Stimulated activated CD8-positive, alpha-beta memory T cell treated with anti-CD3 and anti-CD28 coated beads, Interleukin-12 subunit alpha, Interleukin-12 subunit beta, amount 100 ng/mL, for 4 hours (primary cell): Measurements from ENCODE around the gene DDTL.
"Not testable (repeated sequence)": the region's sequence is repeated elsewhere in the genome, so short reads cannot be mapped to it uniquely, and the experiment has no call there.

Source experiments
- DNase-seq: peaks from one replicate; pipeline ENCODE4 v3.0.0-alpha.2; 2020; ENCODE audit warnings: low read depth

The DDTL gene

DNA sequence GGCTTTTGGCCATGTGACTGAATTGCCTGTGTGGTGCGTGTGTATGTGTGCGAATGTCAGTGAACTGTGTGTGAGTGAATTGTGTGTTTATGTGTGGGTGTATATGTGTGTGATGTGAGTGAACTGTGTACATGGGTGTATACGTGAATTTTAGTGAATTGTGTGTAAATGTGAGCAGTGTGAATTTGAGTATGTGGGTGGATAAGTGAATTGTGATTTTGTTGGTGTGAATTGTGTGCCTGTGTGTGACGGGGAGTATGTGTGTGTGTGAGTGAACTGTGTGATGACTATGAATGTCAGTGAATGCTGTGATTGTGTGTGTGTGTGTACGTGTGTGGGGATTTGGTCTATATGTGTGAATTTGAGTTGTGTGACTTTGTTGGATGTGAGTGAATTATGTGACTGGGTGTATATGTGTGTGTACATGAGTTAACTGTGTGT lies 3.5 kb downstream of the DDTL start:
- no peak for DNase-seq

DNA sequence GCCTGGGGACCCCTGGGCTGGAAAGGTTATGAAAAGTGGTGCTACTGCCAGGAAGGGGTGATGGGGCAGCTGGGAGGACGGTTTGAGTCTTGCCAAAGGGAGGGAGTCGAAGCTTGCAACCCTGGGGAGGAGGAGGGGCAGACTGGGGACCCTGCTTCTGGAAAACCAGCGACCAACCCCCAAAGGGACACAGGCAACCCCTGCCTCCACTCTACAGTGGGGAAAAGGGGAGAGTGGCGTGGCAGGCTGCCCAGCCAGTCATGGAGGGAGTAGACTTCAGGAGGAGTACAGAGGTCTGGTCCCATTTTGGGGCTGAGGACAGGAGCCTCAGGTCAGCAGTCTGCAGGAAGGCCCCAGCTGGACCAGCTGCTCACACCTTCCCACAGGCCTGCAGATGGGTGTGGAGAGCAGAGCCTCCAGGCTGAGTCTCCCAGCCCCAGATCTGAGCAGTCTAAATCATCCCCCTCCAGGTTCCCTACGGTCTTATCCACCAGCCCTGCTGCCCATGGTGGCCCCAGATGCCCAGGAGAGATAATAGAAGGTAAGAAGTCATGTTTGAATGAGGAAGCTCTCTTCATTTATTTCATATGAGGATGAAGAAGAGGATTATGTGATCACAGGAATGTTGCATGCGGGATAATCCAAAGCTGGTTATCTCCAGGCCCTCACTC lies 4.3 kb downstream of the DDTL start:
- DNase-seq = no peak

DNA sequence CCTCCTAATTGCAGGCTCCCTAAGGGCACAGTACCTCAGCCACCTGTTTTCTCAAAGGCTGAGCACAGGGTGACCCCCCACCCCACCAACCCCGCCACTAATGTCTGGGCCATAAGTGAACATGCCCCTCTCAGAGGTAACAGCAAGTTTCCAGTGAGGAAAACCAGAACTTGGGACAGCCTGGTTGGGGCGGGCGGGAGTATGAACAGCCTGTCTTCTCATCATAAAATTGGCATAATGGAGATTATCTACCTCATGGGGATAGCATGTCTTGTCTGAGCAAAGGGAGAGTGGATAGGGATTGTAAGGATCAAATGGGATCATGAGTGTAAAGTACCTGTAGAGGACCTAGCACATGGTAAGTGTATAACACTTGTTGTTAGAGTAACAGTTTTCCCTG lies 5.2 kb downstream of the DDTL start:
- not testable (repeated sequence) for DNase-seq

DNA sequence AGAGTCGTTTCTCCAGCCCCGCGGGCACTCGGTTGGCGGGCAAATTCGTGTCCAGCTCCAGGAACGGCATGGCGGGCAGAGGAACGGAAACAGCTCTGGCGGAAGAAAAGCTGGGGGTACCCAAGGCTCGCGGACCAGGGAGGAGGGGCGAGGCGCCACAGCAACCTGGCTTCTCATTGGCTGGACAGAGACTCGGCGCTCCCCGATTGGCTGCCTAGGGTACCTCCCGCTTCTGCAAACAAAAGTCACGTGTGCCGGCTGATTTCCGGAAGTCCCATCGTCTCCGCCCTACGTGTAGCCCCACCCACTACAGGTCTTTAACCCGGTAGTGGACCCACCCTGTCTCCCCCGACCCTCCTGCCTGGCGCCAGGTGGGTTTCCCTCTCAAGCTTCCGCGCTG lies 7.7 kb downstream of the DDTL start, which contains the start of gene DDT:
Gene DDT, minus strand, starts transcription at position 97 of the 400 bp plus-strand sequence. Its CDS starts 27 bp downstream, at position 70.
- not testable (repeated sequence) for DNase-seq

DNA sequence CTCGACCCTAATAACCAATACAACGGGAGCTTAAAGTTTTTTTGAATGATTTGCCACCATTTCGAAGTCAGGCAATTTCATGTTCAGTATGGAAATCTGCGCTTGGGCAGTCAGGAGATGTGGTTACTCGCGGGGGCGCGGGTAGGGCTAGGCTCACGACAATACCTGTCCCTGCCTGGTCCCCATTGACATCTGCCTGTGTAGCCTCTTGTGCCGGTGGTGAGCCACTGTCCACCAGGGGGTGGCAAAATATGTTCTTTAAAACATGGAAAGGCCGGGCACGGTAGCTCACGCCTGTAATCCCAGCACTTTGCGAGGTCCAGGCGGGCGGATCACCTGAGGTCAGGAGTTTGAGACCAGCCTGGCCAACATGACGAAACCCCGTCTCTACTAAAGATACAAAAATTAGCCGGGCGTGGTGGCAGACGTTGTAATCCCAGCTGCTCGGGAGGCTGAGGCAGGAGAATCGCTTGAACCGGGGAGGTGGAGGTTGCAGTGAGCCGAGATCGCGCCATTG lies 8.2 kb downstream of the DDTL start:
- DNase-seq = not testable (repeated sequence)

DNA sequence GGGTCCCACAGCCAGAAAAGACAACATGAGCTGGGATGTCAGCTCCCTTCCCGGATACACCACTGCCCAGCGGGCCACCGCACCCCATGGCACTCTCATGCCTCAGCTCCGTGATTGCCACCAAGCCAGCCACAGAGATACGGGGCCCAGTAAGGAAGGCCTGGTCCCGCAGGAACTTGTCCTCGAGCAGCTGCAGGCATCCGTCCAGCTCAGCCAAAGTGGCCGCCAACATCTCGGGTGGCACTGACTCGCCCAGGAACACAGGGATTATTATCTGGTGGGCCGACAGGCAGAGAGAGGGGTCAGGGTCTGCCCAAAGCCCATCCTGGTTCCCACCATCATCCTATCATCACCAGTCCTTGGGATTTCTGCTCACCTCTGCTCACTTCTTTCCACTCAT lies 10.6 kb downstream of the DDTL start:
- DNase-seq = not testable (repeated sequence)

DNA sequence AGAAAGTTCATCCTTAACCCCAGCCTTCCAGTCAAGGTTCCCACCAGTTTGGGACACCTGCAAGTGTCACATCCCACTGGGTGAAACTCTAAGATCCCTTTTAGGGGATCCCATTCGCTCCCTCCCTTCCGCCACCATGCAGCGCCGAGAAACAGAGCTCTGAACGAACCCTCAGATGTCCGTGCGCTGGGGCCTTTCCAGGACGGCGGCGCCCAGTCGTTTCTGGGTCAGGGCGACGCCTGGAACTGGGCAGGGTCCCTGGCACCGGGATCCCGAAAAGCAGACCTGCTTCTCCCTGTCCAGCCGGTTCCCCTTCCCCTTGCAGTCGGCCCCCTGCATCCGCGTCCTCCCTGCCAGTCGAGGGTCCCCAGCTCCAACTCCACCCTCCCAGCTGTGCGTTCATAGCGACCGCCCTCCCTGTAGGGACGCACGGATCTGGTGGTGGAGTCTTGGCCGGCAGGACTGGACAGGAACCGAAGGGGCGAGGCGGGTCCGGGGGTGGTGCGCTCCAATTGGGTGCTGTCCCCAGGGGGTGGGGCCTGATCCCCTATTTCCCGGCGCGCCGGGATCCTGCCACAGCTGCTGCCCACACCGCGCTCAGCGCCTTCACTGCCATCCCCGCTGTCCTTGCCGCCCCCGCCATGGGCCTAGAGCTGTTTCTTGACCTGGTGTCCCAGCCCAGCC lies 13.0 kb downstream of the DDTL start, which contains the start of gene GSTT2:
Gene GSTT2, plus strand, starts transcription at position 578 of the 684 bp plus-strand sequence.
- not testable (repeated sequence) for DNase-seq

DNA sequence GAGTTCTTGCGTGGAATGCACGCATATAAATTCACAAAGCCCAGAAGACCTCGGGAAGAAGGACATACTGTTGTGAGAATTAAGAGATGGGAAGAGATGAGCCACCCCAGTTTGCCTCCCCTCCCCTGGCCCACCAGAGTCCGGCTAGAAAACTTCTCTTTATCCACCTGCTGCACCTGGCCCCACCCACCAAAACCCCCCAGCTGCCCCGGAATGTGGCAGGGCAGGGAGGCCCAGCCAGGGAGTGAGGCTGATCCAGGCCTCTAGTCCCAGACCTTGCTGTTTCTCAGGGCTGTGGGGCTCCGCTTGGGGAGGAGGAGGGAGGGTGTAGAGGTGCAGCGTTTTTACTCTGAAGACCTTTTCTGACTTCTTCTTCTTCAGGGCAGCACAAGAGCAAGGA lies 13.9 kb downstream of the DDTL start:
- not testable (repeated sequence) for DNase-seq

DNA sequence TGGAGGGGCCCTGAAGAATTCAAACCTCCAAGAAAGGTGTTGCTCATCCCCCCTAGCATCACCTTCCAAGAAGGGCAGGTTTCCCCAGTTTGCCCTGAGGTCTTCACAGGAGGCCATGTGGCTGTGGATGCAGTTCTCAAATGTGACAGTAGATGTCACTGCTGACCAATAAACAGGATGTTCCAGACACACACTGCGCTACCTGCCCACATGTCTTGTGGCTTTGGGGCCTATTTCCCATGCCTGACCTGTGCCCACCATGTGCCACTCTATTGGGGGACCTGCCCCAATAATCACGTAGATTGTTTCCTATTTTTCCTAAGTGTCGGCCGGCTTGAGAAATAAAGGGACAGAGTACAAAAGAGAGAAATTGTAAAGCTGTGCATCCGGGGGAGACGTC lies 17.7 kb downstream of the DDTL start:
- no peak for DNase-seq

DNA sequence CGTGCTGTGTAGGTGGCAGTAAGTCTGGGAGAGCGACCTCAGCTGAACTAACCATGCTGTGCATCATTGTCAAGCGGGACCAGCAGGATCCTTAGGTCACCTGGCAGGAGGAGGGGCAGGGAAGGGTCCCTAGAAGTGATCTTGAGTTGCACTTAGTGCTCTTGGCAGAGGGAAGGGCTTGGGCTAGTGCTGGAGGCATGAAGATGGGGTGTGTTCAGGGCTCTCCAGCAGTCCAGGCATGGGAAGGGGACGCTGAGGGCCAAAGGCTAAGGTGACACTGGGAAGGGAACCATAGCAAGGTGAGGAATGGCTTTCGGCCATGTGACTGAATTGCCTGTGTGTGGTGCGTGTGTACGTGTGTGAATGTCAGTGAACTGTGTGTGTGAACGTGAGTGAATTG lies 19.4 kb downstream of the DDTL start:
- not testable (repeated sequence) for DNase-seq

DNA sequence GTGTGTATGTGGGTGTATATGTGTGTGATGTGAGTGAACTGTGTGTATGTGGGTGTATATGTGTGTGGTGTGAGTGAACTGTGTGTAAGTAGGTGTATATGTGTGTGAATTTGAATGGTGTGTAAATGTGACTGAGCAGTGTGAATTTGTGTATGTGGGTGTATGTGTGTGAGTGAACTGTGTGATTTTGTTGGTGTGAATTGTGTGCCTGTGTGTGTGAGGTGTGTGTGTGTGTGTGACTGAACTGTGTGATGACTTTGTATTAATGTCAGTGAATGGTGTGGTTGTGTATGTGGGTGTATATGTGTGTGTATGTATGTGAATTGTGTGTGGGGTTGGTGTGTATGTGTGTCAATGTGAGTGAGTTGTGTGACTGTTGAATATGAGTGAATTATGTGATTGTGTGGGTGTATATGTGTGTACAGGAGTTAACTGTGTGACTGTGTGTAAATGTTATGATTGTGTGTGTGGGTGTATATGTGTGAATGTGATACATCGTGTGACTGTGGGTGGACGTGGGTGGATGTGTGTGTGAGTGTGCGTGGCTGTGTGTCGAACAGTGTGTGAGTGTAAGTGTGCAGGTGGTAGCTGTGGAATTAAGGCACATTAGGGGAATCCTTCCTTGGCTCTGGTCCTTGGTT lies 20.0 kb downstream of the DDTL start:
- not testable (repeated sequence) for DNase-seq

DNA sequence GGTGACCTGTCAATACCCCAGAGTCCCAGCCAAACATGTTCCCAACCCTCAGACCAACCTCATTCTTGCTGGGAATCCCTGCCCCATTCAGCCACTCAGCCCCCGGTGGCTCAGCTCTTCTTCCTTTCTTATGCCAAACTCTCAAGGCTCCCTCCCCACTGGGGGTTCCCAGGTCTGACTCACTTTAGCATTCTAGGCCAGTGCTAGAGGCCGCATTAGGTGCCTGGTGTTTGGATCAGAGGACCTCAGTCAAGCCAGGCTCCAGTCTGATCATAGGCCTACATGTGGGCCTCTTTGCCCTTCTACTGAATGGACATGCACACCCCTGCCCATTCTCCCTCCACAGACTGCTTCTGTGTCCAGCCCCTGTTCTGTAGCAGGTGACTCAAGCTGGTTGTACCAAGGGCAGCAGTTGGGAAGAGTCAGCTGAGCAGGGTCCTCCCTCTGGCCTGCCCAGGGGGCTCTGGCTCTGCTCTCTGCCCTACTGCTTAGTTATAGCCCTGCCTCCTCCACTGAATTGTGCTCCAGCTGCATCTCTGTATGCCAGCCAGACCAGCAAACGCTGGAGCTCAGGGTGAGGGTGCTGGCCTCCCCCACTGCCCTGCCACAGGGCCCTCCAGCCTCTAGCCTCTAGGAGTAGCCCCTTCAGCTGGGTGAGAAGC lies 23.0 kb downstream of the DDTL start:
- not testable (repeated sequence) for DNase-seq

DNA sequence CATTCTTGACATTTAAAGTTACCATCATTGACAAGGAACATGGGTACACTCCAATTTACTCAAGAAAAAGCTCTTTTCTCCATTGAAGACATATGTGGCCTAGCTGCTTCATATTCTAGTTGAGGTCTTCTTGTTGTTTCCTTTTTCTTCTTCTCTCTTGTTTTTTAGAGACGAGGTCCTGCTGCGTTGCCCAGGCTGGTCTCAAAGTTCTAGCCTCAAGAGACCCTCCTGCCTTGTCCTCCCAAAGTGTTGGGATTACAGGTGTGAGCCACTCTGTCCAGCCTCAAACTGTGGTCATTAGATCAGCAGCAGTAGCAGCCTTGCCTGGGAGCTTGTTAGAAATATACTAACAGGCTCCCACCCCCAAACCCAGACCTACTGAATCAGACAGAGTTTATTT lies 26.4 kb downstream of the DDTL start:
- not testable (repeated sequence) for DNase-seq

DNA sequence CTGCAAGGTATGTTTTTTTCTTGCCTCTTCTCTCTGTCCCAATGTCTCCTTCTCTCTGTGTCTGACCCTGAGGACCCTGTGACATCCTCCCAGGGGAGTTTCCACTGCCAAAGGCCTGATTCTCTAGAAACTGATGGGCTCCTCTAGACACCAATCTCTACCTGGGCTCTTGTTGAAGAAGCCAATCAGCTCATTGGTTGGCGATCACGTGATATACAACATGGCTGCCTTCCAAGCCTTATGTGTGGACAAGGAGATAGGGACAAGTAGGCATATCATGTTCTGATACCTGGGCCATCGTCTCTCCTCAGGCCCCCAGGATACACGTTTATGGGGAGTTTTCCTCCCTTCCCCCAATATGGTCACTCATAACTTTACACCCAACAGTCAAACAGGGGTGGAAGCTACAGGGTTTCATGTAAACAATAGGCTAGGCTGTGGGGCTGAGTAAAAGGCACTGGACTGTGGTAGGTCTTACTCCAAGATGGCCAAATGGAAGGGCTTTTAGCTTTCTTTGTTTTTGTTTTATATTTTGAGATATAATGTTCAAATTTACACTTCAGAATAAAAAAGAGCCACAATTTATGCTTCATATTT lies 27.0 kb downstream of the DDTL start:
- not testable (repeated sequence) for DNase-seq

DNA sequence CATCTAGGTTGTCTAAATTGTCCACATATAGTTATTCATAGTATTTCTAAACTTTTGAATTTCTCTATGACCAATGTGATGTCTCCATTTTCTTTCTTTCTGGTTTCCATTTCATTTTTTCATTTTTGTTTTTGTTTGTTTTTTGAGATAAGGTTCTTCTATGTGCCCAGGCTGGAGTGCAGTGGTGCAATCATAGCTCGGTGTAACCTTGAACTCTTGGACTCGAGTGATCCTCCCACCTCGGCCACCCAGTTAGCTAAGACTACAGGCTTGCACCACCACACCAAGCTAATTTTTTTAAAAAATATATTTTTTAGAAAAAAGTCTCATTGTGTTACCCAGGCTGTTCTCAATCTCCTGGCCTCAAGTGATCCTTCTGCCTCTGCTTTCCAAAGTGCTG lies 30.4 kb downstream of the DDTL start:
- no peak for DNase-seq

DNA sequence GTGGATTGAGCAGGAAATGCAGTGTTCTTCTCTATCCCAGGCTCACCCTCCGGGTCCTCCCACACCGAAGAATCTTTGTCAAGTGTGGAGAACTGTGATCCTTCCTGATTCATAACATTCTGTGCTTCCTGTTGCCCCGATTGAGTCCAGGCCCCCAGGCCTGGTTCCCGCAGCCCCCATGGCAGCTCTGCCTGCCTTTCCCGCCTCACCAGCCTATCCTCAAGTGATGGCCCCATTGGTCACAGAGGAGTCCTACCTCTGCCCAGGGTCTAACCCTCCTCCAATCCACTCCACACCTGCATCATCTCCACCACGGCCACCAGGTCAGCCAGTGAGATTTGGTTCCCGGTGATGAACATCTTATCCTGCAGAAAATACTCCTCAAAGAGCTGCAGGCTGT lies 33.1 kb downstream of the DDTL start:
- not testable (repeated sequence) for DNase-seq

DNA sequence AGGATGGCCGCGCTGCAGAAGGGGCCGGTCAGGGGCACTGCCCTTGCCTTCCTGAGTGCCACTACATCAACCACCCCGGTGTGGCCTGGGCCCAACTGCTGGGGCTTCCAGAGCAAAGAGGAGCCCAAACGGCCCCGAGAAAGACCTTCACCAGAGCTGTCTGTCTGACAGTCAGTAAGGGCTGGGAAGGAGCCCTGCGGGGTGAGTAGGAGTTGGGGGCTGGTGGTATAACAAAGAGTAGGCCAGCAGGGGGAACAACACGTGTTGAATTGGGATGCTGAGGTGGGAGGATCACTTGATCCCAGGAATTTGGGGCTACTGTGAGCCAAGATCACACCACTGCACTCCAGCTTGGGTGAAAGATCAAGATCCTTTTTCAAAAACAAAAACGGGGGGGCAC lies 34.6 kb downstream of the DDTL start:
- no peak for DNase-seq

DNA sequence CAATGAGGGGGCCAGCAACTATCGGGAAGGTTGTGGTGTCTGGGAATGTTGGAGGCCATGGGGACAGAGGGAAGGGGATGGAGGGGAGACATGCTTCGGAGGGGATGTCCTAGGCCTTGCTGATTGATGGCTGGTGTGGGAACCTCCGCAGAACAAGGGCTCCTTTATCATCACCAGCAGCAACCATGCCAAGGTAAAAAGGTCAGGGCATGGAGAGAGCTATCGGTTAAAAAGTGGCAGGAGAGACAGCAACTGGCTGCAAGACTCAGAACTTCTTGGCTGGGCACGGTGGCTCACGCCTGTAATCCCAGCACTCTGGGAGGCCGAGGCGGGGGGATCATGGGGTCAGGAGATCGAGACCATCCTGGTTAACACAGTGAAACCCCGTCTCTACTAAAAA lies 35.6 kb downstream of the DDTL start:
- DNase-seq = no peak

DNA sequence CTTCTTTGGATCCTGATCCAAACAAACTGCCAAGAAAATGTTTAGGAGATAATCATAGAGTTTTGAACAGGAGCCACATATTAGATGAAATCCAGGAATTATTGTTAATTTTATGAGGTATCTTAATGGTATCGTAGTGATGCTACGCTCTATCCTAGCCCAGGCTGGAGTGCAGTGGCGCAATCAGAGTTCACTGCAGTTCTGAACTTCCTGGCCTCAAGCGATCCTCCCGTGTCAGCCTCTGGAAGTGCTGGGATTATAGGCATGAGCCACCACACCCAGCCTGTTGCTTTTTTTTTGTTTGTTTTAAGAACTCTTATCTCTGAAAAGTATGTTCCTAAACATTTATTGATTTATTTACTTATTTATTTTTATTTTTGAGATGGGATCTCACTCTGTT lies 36.2 kb downstream of the DDTL start:
- DNase-seq = no peak

DNA sequence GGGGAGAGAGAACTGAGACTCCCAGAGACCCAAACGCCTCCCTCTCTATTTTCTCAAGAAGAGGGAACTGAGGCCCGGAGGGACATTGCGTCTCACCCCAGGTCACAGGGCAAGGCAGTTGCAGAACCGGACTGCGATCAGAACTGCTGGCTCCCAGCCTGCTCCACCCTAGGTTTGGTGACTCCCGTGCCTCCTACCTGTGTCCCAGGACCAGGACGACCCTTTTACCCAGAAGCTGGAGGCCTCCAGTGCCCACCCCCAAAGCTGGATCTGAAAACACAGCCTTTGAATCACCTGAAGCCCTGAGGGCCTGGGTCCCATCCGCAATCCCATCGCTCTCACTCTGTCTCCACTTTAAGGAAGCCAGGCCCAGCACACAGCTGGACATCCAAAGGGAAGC lies 37.2 kb downstream of the DDTL start:
- no peak for DNase-seq

DNA sequence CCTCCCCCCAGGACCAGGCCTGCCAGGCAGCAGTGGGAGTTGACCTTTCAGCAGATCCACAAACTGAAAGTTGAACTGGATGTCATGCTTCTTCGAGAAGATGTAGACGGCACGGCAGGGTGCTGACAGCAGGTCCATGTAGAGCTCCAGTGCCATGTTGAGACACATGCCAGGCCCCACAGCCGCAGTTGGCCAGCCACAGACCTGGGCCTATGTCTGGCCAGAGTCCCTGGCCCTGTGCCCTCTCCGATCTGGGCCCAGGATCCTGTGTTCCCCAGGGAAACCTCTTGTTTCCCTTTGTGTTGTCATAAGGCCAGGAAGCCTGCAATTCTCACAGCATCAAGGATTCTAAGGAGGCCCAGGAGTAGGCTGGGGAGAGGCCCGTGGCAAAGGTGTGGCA lies 38.5 kb downstream of the DDTL start, which contains the start of gene GSTT4:
Gene GSTT4, minus strand, starts transcription at position 253 of the 400 bp plus-strand sequence. Its CDS starts 97 bp downstream, at position 156.
- no peak for DNase-seq
